GM19023 (cell line): ENCODE measurements around the gene EFNA2.

Source experiments
- ATAC-seq: cut with Tn5 transposase; IDR thresholded peaks from one replicate; pipeline ENCODE4 v1.9.1; 2021; ENCODE audit warnings: mild to moderate bottlenecking, moderate library complexity; ENCODE audit not compliant: unreplicated experiment

Gene EFNA2

DNA sequence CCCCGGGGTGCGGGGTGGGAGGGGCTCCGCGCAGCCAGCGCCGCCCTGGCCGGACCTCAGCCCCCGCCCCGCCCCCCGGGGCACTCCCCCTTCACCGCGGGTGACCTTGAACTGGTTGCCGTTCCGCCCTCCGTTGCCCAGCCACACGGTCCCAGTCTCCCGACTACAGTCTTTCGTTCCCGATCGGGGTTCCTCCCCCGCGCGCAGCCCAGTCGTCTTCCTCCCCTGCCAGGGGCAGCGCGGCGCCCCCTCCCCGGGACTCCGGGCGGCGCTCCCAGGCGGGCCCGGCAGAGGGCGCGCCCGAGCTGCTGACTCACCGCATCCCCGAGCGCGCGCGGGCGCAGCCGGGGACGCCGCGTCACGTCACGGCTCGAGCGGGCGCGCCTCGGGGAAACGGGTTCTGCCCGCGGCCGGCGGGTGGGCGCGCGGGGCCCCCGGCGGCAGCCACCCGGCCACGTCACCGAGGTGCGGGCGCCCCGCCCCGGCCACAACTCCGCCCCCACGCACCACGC lies 36.8 kb upstream of the EFNA2 start:
- ATAC-seq: peak; percentile 37

GRCh38 chr19:1249298-1249989 lies 36.2 kb upstream of the EFNA2 start:
- peak; percentile 37 for ATAC-seq

GRCh38 chr19:1249990-1250436 lies 35.7 kb upstream of the EFNA2 start:
- no peak for ATAC-seq

DNA sequence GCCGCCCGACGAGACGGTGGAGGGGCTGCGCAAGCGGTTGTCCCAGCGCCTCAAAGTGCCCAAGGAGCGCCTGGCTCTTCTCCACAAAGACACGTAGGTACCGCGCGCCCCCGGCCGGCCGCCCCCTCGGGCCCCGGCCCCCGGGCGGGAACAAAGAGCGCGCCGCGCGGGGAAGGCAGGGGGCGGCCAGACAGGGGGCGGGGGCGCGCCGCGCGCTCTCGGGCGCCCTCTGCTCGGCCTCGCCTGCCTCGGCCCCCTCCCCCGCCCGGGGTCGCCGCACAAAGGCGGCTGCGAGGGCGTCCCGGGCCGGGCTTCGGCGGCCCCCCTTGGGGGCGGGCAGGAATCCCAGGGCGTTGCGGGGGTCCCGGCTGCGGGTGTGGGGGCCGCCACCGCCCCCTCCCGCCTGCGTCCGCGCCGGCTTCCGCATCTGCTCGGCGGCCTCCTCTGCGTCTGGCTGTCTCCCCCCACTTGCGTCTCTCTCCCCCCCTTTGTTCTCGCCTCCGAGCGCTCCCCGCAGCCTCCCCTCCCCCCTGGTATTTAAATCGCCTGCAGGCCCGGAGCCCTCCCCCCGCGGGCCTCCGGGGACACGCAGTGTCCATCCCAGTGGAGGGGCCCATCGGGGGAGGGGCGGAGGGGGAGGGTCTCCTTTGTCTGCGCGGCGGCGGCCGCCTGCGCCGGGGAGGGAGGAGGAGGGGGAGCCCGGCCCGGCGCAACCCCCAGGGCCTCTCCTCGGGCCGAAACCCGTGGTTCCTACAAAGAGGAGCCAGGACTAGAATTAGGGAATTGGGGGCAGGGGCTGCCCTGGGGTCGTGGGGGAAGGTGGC lies 35.0 kb upstream of the EFNA2 start:
- ATAC-seq: no peak

GRCh38 chr19:1251330-1252220 lies 34.1 kb upstream of the EFNA2 start:
- ATAC-seq: no peak

DNA sequence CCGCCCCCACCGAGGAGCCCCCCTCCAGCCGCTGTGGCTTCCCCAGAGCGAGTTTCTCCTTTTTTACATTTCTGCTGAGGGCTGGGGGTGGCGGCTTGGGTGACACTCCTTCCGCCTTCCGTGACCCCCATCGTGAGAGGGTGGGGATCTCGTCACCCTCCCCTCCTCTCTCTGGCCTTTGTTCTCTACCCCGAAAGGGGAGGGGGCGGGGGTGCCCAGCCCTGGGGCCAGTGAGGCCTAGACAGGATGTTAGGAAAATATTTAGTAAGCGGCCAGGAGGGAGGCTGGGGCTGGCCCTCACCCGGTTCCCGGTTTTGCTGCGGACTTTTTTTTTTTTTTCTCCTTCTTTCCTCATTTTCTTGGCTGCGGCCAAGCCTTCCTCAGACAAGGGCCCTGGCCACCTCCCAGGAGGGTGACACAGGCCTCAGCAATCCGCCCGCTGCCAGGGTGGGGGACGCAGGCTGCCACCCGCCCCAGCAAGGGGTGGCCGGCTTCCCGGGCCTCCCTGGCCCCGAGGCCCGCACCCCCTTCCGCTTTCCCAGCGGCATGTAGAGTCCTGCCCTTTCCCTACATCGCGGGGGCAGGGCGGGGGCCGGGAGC lies 33.4 kb upstream of the EFNA2 start:
- no peak for ATAC-seq

GRCh38 chr19:1252821-1253513 lies 32.7 kb upstream of the EFNA2 start:
- no peak for ATAC-seq

DNA sequence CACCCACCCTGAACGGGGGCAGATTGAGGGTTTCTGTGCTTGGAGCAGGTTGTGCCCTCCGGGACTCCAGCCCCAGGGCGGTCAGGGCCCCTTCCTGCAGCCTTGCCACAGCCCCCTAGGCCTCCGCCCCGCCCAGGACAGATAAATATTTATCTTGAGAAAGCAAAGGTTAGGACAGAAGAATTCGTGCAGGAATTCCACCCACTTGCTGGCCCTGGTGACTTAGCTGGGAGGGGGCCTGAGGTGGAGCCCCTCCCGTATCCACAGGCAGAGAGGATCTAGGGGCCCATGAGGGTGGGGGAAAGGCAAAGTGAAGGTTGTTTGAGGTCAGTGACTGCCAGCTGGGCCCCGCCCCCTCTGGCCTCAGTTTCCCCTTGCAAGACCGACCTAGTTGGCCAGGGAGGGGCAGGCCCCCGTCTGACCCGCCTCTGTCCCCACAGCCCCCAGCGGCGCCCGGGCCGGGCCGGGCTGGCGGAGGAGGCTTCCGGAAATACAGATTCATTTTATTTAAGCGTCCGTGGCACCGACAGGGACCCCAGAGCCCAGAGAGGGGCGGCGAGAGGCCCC lies 32.1 kb upstream of the EFNA2 start:
- no peak for ATAC-seq

DNA sequence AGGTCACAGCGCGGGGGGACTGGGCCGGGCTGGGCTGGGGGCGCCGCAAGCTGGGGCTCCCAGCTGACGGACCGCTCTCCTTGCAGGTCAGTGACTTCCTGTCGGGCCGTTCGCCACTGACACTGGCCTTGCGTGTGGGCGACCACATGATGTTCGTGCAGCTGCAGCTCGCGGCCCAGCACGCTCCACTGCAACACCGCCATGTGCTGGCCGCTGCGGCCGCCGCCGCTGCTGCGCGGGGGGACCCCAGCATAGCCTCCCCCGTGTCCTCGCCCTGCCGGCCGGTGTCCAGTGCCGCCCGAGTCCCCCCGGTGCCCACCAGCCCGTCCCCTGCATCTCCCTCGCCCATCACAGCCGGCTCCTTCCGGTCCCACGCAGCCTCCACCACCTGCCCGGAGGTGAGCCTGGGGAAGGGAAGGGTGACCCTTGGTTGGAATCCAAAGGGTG lies 31.6 kb upstream of the EFNA2 start:
- ATAC-seq: no peak

- ATAC-seq: no peak
These were observed 31.0 kb upstream of the EFNA2 start for GRCh38 chr19:1254530-1255185.

- ATAC-seq: no peak
These were observed 30.2 kb upstream of the EFNA2 start for GRCh38 chr19:1255186-1256161.

DNA sequence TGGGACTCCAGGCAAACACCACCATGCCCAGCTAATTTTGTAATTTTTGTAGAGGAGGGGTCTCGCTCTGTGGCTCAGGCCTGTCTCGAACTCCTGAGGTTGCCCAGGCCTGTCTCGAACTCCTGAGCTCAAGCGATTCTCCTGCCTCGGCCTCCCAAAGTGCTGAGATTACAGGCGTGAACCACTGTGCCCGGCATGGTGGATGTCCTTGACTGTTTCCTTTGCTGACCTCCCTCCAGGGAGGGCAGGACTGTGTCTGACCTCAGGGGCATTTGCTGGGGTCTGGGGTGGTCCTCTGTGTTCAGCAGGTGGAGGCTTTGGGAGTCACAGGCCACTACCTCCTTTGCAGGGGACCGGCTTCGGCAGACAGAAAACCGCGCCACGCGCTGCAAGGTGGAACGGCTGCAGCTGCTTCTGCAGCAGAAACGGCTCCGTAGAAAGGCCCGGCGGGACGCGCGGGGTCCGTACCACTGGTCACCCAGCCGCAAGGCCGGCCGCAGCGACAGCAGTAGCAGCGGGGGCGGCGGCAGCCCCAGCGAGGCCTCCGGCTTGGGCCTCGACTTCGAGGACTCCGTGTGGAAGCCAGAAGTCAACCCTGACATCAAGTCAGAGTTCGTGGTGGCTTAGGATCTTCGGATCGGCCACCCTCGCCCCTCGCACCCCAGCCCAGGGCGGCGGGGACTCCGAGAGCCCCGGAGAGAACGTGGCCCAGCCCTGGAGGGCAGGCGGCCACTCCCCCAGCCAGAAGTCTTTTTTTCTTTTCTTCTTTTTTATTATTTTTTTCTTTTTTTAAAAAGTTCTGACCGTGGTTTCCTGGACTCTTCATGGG lies 28.8 kb upstream of the EFNA2 start:
- no peak for ATAC-seq

DNA sequence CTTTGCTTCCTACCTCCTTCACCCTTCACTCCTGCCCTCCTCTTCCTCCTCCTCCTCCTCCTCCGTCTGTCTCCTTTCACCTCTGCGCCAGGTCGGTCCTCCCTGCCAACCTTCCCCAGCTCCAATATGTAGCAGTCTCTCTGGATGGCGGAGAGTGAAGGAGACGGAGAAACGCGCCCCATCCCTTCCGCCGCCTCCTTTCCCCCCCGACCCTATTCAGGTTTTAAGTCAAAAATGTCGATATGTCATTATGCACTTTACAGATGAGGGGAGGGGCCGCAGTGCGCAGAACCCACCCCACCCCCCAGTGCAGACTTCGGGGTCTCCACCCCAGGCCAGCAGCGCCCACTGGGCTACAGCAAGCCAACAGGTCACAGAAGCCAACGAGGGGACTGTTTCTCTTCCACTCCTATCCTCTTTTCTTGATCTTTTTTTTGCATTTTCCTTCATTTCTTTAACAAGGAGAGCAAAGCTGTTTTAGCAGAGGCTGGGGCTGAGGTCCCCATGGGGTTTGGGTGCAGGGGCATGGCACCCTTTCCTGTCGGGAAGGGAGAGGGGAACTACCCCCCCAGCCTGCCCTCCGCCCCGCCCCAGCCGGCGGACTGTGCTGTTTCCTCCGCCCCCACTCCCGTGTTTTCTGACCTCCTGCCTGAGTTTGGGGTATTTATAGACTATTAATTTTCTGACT lies 28.1 kb upstream of the EFNA2 start:
- ATAC-seq: no peak

- ATAC-seq: no peak
These were observed 27.5 kb upstream of the EFNA2 start for GRCh38 chr19:1258163-1258492.

DNA sequence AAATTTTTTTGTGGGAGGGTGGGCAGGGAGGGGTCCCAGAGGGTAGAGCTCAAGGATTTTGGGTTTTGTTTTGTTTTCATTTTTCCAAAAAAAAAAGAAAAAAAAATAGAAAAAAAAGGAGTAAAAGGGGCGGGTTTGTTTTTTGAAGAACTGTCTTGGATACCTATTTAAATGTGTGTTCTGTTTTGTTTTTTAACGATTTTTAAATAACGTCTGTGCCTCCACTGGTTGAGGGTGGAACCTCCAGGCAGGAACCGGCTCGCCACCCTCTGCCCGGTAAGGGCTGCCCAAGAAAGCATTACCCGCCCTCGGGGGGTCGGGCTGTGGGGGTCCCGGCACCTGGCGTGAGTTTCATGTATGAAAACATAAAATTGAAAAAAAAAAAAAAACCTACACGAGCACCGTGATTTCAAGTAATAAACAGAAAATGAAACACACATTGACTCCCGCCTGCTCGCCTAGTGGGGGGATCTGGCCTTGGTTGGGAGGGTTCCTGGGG lies 26.9 kb upstream of the EFNA2 start:
- ATAC-seq: no peak

DNA sequence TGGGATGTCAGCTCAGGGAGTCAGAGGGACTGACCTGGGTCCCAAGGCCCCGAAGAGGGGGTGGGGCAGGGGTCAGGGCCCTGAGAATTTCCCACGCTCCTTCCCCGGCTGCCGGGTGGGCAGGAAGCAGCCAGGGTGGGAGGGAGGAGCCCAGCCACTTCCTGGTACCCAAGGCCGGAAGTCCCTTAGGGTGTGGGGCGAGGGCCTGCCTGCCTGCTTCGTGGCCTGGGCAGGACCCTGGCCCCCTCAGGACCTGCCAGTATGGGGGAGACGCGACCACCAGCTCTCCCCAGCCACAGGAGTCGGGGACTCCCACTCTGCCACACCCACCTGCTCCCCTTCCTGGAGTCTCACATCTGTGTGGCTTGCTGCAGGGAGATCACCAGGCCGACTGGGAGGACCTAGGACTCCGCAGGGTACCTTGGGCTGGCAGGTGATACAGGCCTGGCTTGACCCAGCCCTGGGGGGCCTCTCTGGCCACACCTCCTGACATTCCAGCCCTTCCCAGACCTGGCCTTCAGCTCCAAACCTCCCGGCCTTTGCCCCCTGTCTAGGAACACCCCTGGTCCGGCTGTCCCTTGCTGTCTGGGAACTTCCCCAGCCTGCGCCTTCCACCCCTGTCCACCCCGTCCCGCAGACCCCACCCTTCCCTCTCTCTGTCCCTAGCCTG lies 26.3 kb upstream of the EFNA2 start:
- peak; percentile 30 for ATAC-seq
